Upper lobe of left lung (tissue), 6 donors: ENCODE measurements around the gene MS4A18. TPM values are rescaled to one million over a fixed set of nuclear protein-coding genes. Genes with fewer than 3 reads are reported as not detected.

Source experiments
- ATAC-seq, 2 donors: fragments of 200-7000 bp; cut with Tn5 transposase; one replicate each; pipeline ENCODE4 v1.9.1; 2022; ENCODE audit warnings: mild to moderate bottlenecking in 2 of 2, moderate library complexity in 2 of 2; ENCODE audit not compliant: low FRiP score in 2 of 2
- DNase-seq, 2 donors: peaks; one replicate each; pipeline ENCODE4 v3.0.0-alpha.2; 2019 to 2020
- H3K27ac ChIP-seq, 4 donors: fragments of 200-600 bp; sonication (generic); one replicate each; pipeline ENCODE4 v1.5.1; 2016 to 2019
- H3K27me3 ChIP-seq, 4 donors: fragments of 200-600 bp; sonication (generic); one replicate each; pipeline ENCODE4 v1.5.1; 2017 to 2019
- H3K36me3 ChIP-seq, 4 donors: fragments of 200-600 bp; sonication (generic); one replicate each; pipeline ENCODE4 v1.5.1; 2016 to 2019
- H3K4me1 ChIP-seq, 4 donors: fragments of 200-600 bp; sonication (generic); one replicate each; pipeline ENCODE4 v1.5.1; 2018 to 2019
- H3K4me3 ChIP-seq, 4 donors: fragments of 200-600 bp; sonication (generic); one replicate each; pipeline ENCODE4 v1.5.1; 2017 to 2019; ENCODE audit warnings: mild to moderate bottlenecking in 2 of 4, moderate library complexity in 1 of 4
- H3K9me3 ChIP-seq, 4 donors: fragments of 200-600 bp; sonication (generic); one replicate each; pipeline ENCODE4 v1.5.1; 2018 to 2019
- EP300 ChIP-seq, 4 donors: sonication (generic); formaldehyde crosslinking; IDR thresholded peaks; one replicate each; pipeline ENCODE4 v1.5.1; 2017; ENCODE audit warnings: antibody characterized with exemption in 4 of 4, control low read depth in 2 of 4
- POLR2A ChIP-seq, 4 donors: fragments of 450-650 bp; IDR thresholded peaks; one replicate each; pipeline ENCODE4 v1.5.1; 2016 to 2017; ENCODE audit warnings: antibody characterized with exemption in 4 of 4, mild to moderate bottlenecking in 2 of 4
- POLR2AphosphoS5 ChIP-seq, 2 donors: sonication (generic); formaldehyde crosslinking; IDR thresholded peaks; one replicate each; pipeline ENCODE4 v1.5.1; 2017; ENCODE audit warnings: antibody characterized with exemption in 2 of 2
- WGBS, 2 donors: methylation state at CpG; one replicate each; pipeline ENCODE4 v1.1.5; 2017 to 2018; 5-methylcytosine and 5-hydroxymethylcytosine counted together
- total RNA-seq, 6 donors: library from RNA; depleted of rRNA in 4 of 6; stranded (reverse); fragments of >200 nt in 4 of 6; gene quantifications; one replicate each; pipeline versions ENCODE4 v1.1.0 to v1.2.1, GENCODE V29; 2016 to 2021
- TF ChIP-seq, protein P1 (sequence below), 6 experiments: fragments of 450-650 bp in 4 of 6; fragments of 200-600 bp in 2 of 6; sonication (generic) in 2 of 6; IDR thresholded peaks; one replicate each; pipeline ENCODE4 v1.5.1; 2016 to 2019; ENCODE audit warnings: antibody characterized with exemption in 6 of 6
- donor health status: DM: no; HTN: no; CAD: no; lungs with moderate emphysema.
- donor health status: DM: no; HTN: yes; CAD: no; lungs with severe emphysema.

MS4A18 gene
- total RNA-seq, 6 donors from 2014 or later: not detected

DNA sequence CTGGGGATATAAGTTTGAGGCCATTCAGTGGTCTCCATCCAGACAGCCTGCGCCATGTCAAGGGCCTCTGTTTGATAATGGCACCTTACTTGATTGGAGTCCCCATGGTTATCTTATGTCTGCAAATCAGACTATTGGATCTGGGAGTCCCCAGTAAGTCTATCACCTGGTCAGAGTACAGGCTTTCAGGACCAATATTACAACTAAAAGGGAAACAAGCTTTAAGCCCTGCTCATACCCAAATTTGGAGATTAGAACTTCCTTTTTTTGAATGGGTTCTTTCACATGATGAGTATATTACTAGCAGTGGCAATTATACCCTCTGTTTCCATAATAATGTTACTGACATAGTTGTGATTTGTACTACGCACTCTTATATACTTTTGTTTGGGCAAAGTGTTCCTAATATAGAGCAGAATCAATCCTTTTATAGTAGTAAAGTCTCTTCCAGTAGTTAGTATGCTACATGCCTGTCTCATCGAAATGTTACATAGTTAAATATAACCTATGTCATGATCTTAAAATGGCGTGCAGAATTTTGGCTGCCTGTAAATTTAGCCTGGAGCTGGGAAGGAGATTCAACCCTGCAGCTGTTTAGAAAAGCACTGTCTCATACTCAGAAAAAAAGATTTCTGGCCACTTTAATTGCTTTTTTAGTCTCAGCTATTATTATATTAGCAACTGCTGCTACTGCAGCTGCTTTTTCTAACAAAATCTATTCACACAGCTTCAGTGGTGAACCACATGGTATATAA is 37.1 kb downstream of the MS4A18 start:
- peak overlapping the region in 2 of 4 donors; percentile 4 to 23 for H3K27ac ChIP-seq
- ATAC-seq (no peak), DNase-seq (no peak)
- H3K4me1 ChIP-seq: peaks cover 0 to 9% (median 0%) of the 10 kb centered on the region in 4 donors
- 77 to 83% methylated on average over 4 of the region's 4 CpGs for WGBS, 2 donors
- no peaks in the 10 kb centered on the region for H3K9me3 ChIP-seq
- TF ChIP-seq POLR2A (IDR thresholded peaks at IDR 0.05) (no peak), POLR2AphosphoS5 (IDR thresholded peaks at IDR 0.05) (no peak), EP300 (IDR thresholded peaks at IDR 0.05) (no peak)
- TF ChIP-seq, protein P1, sequence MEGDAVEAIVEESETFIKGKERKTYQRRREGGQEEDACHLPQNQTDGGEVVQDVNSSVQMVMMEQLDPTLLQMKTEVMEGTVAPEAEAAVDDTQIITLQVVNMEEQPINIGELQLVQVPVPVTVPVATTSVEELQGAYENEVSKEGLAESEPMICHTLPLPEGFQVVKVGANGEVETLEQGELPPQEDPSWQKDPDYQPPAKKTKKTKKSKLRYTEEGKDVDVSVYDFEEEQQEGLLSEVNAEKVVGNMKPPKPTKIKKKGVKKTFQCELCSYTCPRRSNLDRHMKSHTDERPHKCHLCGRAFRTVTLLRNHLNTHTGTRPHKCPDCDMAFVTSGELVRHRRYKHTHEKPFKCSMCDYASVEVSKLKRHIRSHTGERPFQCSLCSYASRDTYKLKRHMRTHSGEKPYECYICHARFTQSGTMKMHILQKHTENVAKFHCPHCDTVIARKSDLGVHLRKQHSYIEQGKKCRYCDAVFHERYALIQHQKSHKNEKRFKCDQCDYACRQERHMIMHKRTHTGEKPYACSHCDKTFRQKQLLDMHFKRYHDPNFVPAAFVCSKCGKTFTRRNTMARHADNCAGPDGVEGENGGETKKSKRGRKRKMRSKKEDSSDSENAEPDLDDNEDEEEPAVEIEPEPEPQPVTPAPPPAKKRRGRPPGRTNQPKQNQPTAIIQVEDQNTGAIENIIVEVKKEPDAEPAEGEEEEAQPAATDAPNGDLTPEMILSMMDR (IDR thresholded peaks at IDR 0.05): no peak
- no peak overlapping the region for H3K4me3 ChIP-seq
- H3K27me3 ChIP-seq: no peaks in the 10 kb centered on the region
- H3K36me3 ChIP-seq: no peaks in the 10 kb centered on the region

DNA sequence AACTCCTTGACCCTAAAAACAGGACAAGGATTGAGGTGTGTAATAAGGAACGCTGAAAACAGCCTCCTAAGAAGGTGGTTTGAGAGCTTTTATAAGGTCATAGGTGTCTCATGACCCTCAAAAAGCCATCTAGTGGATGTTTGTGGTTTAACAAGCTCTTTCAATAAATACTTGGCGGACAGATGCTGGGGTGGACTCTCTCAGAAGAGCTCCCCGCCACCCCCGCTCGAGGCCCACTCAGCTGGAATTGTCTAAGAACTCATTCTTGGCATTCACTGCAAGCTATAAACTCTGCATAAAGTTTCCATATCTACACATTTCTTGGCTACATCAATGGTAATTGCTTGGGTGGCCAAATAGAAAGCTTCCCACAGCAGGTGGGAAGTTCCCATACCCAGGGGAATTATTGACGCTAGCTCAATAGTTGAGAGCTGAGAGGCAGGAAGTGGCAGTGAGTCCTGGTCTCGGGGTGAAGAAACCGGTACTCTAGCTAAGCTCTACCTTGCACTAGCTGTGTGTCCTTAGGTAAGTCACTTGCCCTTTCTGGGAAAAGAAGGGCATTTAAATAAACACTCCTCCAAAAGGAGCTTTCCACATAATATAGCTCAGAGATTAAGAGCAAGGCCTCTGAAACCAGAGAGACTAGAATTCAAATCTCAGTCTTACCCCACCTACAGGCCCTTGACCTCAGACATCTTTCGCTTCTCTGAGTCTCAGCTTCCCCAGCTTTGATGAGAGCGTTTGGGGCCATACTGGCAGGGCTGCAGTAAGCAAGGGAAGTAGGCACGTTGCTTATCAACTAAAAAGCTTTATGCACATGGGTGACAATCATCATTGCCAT is 38.6 kb downstream of the MS4A18 start:
- no peaks in the 10 kb centered on the region for H3K9me3 ChIP-seq
- WGBS, 2 donors: 54 to 63% methylated on average over 11 of the region's 11 CpGs
- TF ChIP-seq POLR2AphosphoS5 (IDR thresholded peaks at IDR 0.05) (no peak), POLR2A (IDR thresholded peaks at IDR 0.05) (no peak), EP300 (IDR thresholded peaks at IDR 0.05) (peak in 2 of 4 donors; percentile 48 to 91)
- TF ChIP-seq, protein P1 (IDR thresholded peaks at IDR 0.05): peak in 5 of 6 experiments; percentile 8 to 57 (median 24)
- ATAC-seq (peak; percentile 39 to 81), DNase-seq (peak in 1 of 2 donors; percentile 48)
- H3K27me3 ChIP-seq: no peaks in the 10 kb centered on the region
- peaks cover 0 to 13% (median 5%) of the 10 kb centered on the region in 4 donors for H3K4me1 ChIP-seq
- no peak overlapping the region for H3K4me3 ChIP-seq
- H3K36me3 ChIP-seq: no peaks in the 10 kb centered on the region
- H3K27ac ChIP-seq: peak overlapping the region in 2 of 4 donors; percentile 4 to 57

DNA sequence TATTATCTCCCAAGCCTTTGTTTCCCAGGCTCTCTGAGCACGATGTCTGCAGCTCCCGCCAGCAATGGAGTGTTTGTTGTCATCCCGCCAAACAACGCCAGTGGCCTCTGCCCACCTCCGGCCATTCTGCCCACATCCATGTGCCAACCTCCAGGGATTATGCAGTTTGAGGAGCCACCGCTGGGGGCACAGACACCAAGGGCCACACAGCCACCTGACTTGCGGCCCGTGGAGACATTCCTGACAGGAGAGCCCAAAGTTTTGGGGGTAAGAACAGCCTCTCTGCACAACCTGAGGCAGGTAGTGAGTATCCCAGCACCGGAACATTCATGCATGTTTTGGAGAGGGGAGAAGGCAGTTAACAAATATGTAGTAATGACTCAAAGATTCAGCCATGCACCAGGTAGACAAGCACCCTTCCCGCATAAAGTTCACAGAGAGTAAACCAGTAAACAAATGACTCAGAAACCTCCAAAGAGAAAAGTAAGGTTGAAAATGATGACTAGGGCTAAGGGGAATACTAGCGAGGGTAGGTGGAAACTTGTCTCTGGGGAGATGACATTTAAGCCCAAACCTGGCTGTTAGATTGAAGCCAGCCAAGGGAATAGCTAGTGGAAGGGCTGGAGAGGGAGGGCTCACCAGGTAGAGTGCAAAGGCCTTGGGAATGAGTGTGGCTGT is 39.3 kb downstream of the MS4A18 start:
- Histone ChIP-seq H3K9me3 (no peaks in the 10 kb centered on the region), H3K27ac (peak overlapping the region in 2 of 4 donors; percentile 4 to 57), H3K4me3 (no peak overlapping the region), H3K4me1 (peaks cover 0 to 13% (median 5%) of the 10 kb centered on the region in 4 donors), H3K27me3 (no peaks in the 10 kb centered on the region), H3K36me3 (no peaks in the 10 kb centered on the region)
- whole genome bisulfite sequencing, 2 donors: 78 to 81% methylated on average over 10 to 11 of the region's 11 CpGs
- TF ChIP-seq, protein P1 (IDR thresholded peaks at IDR 0.05): peak in 1 of 6 experiments; percentile 11
- TF ChIP-seq POLR2A (IDR thresholded peaks at IDR 0.05): no peak
- DNase-seq (peak in 1 of 2 donors; percentile 15), ATAC-seq (peak; percentile 12 to 67)

DNA sequence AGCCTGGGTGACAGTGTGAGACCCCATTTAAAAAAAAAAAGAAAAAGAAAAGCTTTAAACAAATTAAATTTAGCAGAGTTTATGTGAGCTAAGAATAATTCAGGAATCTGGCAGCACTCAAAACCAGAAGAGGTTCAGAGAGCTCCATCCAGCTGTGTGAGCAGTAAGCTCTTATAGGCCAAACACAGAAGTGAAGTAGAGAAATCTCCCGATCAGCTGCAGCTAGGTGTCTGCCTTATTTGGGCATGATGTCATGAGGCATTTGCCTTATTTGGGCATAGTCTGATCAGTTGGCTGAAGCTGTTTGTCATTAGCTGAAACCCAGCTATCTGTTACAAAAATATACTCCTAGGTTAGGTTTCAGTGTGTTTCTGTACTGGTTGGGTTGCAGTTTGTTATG is 40.4 kb downstream of the MS4A18 start:
- no peaks in the 10 kb centered on the region for H3K9me3 ChIP-seq
- no peak for TF ChIP-seq EP300 (IDR thresholded peaks at IDR 0.05)
- no peak for TF ChIP-seq POLR2A (IDR thresholded peaks at IDR 0.05)
- H3K4me3 ChIP-seq: no peak overlapping the region
- peak in 1 of 2 donors; percentile 14 for DNase-seq
- no peaks in the 10 kb centered on the region for H3K36me3 ChIP-seq
- no peak overlapping the region for H3K27ac ChIP-seq
- H3K4me1 ChIP-seq: peaks cover 0 to 13% (median 5%) of the 10 kb centered on the region in 4 donors
- WGBS, 2 donors: 16 to 20% methylated on average over 1 of the region's 1 CpG
- no peaks in the 10 kb centered on the region for H3K27me3 ChIP-seq
- no peak for ATAC-seq

DNA sequence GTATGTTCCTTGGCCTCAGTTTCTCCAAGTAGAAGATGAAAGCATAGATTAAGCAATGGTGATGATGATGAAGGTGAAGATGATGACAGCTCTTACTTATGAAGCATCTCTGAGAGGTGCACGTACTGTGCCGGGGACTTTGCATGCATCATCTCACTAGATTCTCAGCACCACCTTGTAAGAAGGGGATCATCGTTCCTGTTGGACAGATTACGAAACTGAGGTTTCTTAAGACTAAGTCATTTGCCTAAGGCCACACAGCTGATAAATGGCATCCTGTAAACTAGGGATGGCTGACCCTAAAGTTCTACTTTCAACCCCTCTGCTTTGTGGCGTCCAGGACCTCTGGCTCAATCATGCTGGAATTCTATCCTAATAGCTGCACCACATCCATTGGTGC is 40.8 kb downstream of the MS4A18 start:
- TF ChIP-seq POLR2A (IDR thresholded peaks at IDR 0.05) (no peak), EP300 (IDR thresholded peaks at IDR 0.05) (no peak), POLR2AphosphoS5 (IDR thresholded peaks at IDR 0.05) (no peak)
- TF ChIP-seq, protein P1 (IDR thresholded peaks at IDR 0.05): no peak
- no peak overlapping the region for H3K4me3 ChIP-seq
- H3K4me1 ChIP-seq: peaks cover 0 to 13% (median 5%) of the 10 kb centered on the region in 4 donors
- no peaks in the 10 kb centered on the region for H3K36me3 ChIP-seq
- peak in 1 of 2 donors; percentile 3 for DNase-seq
- H3K27me3 ChIP-seq: no peaks in the 10 kb centered on the region
- WGBS, 2 donors: 82 to 83% methylated on average over 5 of the region's 5 CpGs
- no peak overlapping the region for H3K27ac ChIP-seq
- no peak for ATAC-seq
- no peaks in the 10 kb centered on the region for H3K9me3 ChIP-seq
